K562 (cell line): ENCODE results near the gene CACNA1I. TPM values are rescaled to one million over a fixed set of nuclear protein-coding genes. Genes with fewer than 3 reads are reported as not detected.

Source experiments
- ATAC-seq: fragments of 200-7000 bp; cut with Tn5 transposase; 3 replicates; pipeline ENCODE4 v1.9.1; 2020; ENCODE audit warnings: moderate library complexity
- BruUV-seq: library from RNA; stranded (reverse); fragments of 400-500 nt; replicated peaks from 2 replicates; lab custom pipeline; 2021; lab: Mats Ljungman, UMichigan
- CTCF ChIA-PET: fragments of 300-600 bp; formaldehyde crosslinking; extraction: SDS; loops from one replicate; lab custom pipeline; 2021; ENCODE audit warnings: low intra/inter-chr PET ratio; lab: Yijun Ruan, JAX
- POLR2A ChIA-PET: fragments of 300-600, 350-650 bp; sonication (Branson Sonifier 250); formaldehyde crosslinking; extraction: SDS; loops from one replicate; lab custom pipeline; 2021; ENCODE audit warnings: antibody characterized with exemption, inconsistent platforms; lab: Yijun Ruan, JAX
- DNase-seq, 4 experiments: peaks; one replicate each; pipeline versions ENCODE4 v3.0.0 to v3.0.0-alpha.2; 2011 to 2018; ENCODE audit warnings: low spot score in 3 of 4, mixed read lengths in 3 of 4; ENCODE audit errors: extremely low read depth in 1 of 4
- FAIRE-seq: peaks from 2 replicates; lab custom pipeline; 2011; peaks lifted over from hg19 to GRCh38; lab: Jason Lieb, UNC
- H2AFZ ChIP-seq: 2 replicates; pipeline ENCODE4 v1.6.0; 2011; ENCODE audit warnings: low read depth, low read length, control low read depth, inconsistent platforms
- H3K27ac ChIP-seq: fragments of 200-600 bp; 3 replicates; pipeline ENCODE4 v1.8.0; 2011; ENCODE audit warnings: low read depth, mild to moderate bottlenecking, control low read depth, inconsistent platforms, low read length, moderate library complexity, mixed read lengths; ENCODE audit errors: extremely low read depth
- H3K27me3 ChIP-seq, 2 experiments: fragments of 300-600 bp in 1 of 2; 2 replicates in 1 of 2; 3 replicates in 1 of 2; pipeline versions ENCODE4 v1.6.0 to v1.8.0; 2011; ENCODE audit warnings: inconsistent platforms in 2 of 2, low read length in 2 of 2, mild to moderate bottlenecking in 1 of 2, mixed read lengths in 1 of 2, moderate library complexity in 1 of 2; ENCODE audit not compliant: control insufficient read depth in 2 of 2, insufficient read depth in 2 of 2
- H3K36me3 ChIP-seq: fragments of 300-600 bp; 3 replicates; pipeline ENCODE4 v1.8.0; 2011; ENCODE audit warnings: mild to moderate bottlenecking, low read length, inconsistent platforms; ENCODE audit not compliant: control insufficient read depth, insufficient read depth
- H3K4me1 ChIP-seq, 2 experiments: fragments of 200-600 bp in 1 of 2; replicated peaks in 1 of 2; 2 replicates in 1 of 2; 3 replicates in 1 of 2; pipeline versions ENCODE4 v1.5.1 to v1.8.0; 2011; ENCODE audit warnings: inconsistent platforms in 2 of 2, low read length in 2 of 2, mild to moderate bottlenecking in 1 of 2, mixed read lengths in 1 of 2, moderate library complexity in 1 of 2; ENCODE audit not compliant: control insufficient read depth in 2 of 2, insufficient read depth in 2 of 2
- H3K4me2 ChIP-seq: 2 replicates; pipeline ENCODE4 v1.6.1; 2011; ENCODE audit warnings: low read length, control low read depth, inconsistent platforms, mixed read lengths; ENCODE audit not compliant: insufficient read depth
- H3K4me3 ChIP-seq: fragments of 200-600 bp; sonication (generic), shearing (Covaris generic); 2 replicates; pipeline ENCODE4 v1.5.1; 2016; ENCODE audit warnings: control low read depth, inconsistent platforms
- H3K79me2 ChIP-seq: fragments of 200-600 bp; 3 replicates; pipeline ENCODE4 v1.8.0; 2011; ENCODE audit warnings: low read length, inconsistent platforms; ENCODE audit not compliant: control insufficient read depth, insufficient read depth
- H3K9ac ChIP-seq, 2 experiments: 2 replicates each; pipeline versions ENCODE4 v1.6.0 to v1.6.1; 2011; ENCODE audit warnings: low read depth in 2 of 2, low read length in 2 of 2, control low read depth in 1 of 2, inconsistent platforms in 1 of 2, mild to moderate bottlenecking in 1 of 2, mixed read lengths in 1 of 2; ENCODE audit not compliant: insufficient read depth in 1 of 2
- H3K9me1 ChIP-seq: one replicate; pipeline ENCODE4 v1.6.0; 2011; ENCODE audit warnings: inconsistent platforms, mild to moderate bottlenecking, low read length, moderate library complexity; ENCODE audit not compliant: control insufficient read depth, insufficient read depth
- H3K9me3 ChIP-seq: replicated peaks from 2 replicates; pipeline ENCODE4 v1.5.1; 2011; ENCODE audit warnings: low read depth, low read length, inconsistent platforms; ENCODE audit not compliant: control insufficient read depth, insufficient read depth
- H4K20me1 ChIP-seq: replicated peaks from 2 replicates; pipeline ENCODE4 v1.6.1; 2011; ENCODE audit warnings: low read length, inconsistent platforms, mixed read lengths; ENCODE audit not compliant: control insufficient read depth, insufficient read depth
- ATF6 ChIP-seq: sonication (generic); formaldehyde crosslinking; IDR thresholded peaks from 2 replicates; pipeline ENCODE4 v1.4.0; 2020; ENCODE audit warnings: mild to moderate bottlenecking, missing genetic modification reagents
- ETS2 ChIP-seq: IDR thresholded peaks from 2 replicates; pipeline ENCODE4 v1.6.1; 2016; ENCODE audit warnings: borderline replicate concordance, missing genetic modification characterization, mild to moderate bottlenecking, moderate library complexity, missing compliant biosample characterization; ENCODE audit not compliant: poor library complexity, severe bottlenecking
- GATAD2A ChIP-seq: fragments of 450-650 bp; IDR thresholded peaks from 2 replicates; pipeline ENCODE4 v1.6.1; 2017
- KDM5B ChIP-seq: fragments of 200-600 bp; sonication (generic); IDR thresholded peaks from 2 replicates; pipeline ENCODE4 v1.6.1; 2012; ENCODE audit warnings: low read depth, mild to moderate bottlenecking, moderate library complexity, low read length, control low read depth, inconsistent platforms; ENCODE audit not compliant: insufficient replicate concordance
- MAX ChIP-seq: sonication (generic); formaldehyde crosslinking; IDR thresholded peaks from 2 replicates; pipeline ENCODE4 v1.9.0; 2022; ENCODE audit warnings: mild to moderate bottlenecking, missing genetic modification reagents
- POU5F1 ChIP-seq: fragments of 150-350 bp; IDR thresholded peaks from 2 replicates; pipeline ENCODE4 v1.6.1; 2014; ENCODE audit warnings: borderline replicate concordance, low read length, low read depth, mild to moderate bottlenecking; ENCODE audit not compliant: partially characterized antibody
- PRDM10 ChIP-seq: fragments of 450-650 bp; IDR thresholded peaks from 2 replicates; pipeline ENCODE4 v1.6.1; 2018; ENCODE audit not compliant: partially characterized antibody
- PTRF ChIP-seq: fragments of 450-650 bp; IDR thresholded peaks from 2 replicates; pipeline ENCODE4 v1.6.1; 2016; ENCODE audit warnings: mild to moderate bottlenecking, missing genetic modification characterization, missing compliant biosample characterization
- ZNF778 ChIP-seq: fragments of 450-650 bp; formaldehyde crosslinking; IDR thresholded peaks from 2 replicates; pipeline ENCODE4 v1.4.0; 2020; ENCODE audit warnings: mild to moderate bottlenecking, moderate library complexity
- WGBS: fragments of 100-300 bp; shearing (Covaris generic); methylation state at CpG from one replicate; pipeline ENCODE4 v1.1.6; 2016; ENCODE audit warnings: low coverage, mixed read lengths; ENCODE audit not compliant: insufficient coverage; ENCODE audit errors: missing lambda C conversion rate; 5-methylcytosine and 5-hydroxymethylcytosine counted together
- in situ Hi-C: fragments of 300-500 bp; cut with MboI; formaldehyde crosslinking; loops from 4 replicates; pipeline ENCODE4 v1.15.0; 2018; ENCODE audit warnings: inconsistent platforms, mixed read lengths
- intact Hi-C: fragments of 100-400 bp; cut with micrococcal nuclease; formaldehyde crosslinking; loops from 2 replicates; pipeline ENCODE4 v1.14.2; 2022
- polyA plus RNA-seq, 8 experiments: library from polyadenylated mRNA; depleted of rRNA in 4 of 8; stranded (reverse) in 5 of 8; unstranded in 3 of 8; fragments of >200 nt; fragmentation: Nextera tagmentation in 2 of 8; fragmentation: Illumina TruSeq in 1 of 8; extraction: Ambion mirVana in 2 of 8; extraction: Trizol in 1 of 8; gene quantifications; 2 replicates each; pipeline versions ENCODE4 v1.2.1 to v1.2.3, GENCODE V29; 2011 to 2014; ENCODE audit warnings: inconsistent platforms in 1 of 8, missing spikeins in 1 of 8
- total RNA-seq, 7 experiments: library from RNA; depleted of rRNA in 6 of 7; stranded (reverse); fragments of >200 nt in 6 of 7; fragmentation: Illumina TruSeq in 2 of 7; extraction: Trizol in 2 of 7; gene quantifications; 2 replicates each; pipeline versions ENCODE4 v1.2.1 to v1.2.3, GENCODE V29; 2011 to 2021; ENCODE audit warnings: low replicate concordance in 1 of 7

CACNA1I gene
- total and polyA plus RNA-seq, 9 of the 15 experiments (the other 6 are each of a cell fraction or from before 2014, with no cell fraction given) = 0.01 to 0.79 (median 0.32) TPM; not detected in 1

DNA sequence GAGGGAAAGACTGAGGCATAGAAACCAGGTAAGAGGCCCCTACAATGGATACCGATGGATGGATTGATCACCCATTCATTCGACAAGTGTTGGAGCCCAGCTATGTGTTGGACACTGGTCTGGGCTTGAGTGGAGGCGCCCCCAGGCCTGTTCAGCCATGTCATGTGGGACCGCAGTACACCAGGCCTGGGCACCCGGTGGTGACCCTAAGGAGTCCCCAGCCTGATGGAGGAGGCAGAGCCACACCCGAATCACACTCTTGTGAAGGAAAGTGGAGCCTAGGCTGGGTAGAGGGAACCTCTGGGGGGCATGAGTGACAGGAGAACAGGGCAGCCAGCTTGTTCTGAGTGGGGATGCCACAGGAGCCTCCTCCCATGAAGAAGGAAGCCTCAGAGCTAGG lies 10.2 kb downstream of the CACNA1I start (continued):
- TF ChIP-seq ATF6 (no peak), KDM5B (no peak), GATAD2A (no peak), ZNF778 (no peak), MAX (CRISPR knock-in tag) (no peak)

- Histone ChIP-seq H3K79me2 (no peaks in the 10 kb centered on the region), H3K9me1 (no peaks in the 10 kb centered on the region), H3K4me2 (no peak overlapping the region), H3K36me3 (no peaks in the 10 kb centered on the region), H3K4me3 (no peak overlapping the region), H3K27me3 (no peaks in the 10 kb centered on the region), H3K9me3 (no peaks in the 10 kb centered on the region), H2AFZ (no peak overlapping the region), H3K9ac (no peak overlapping the region), H3K27ac (no peak overlapping the region), H4K20me1 (no peaks in the 10 kb centered on the region), H3K4me1 (peaks cover 0 to 8% of the 10 kb centered on the region in 2 experiments; a peak in 2 of 5 replicates)
- no peak for ATAC-seq
- no peak for DNase-seq
- POLR2A ChIA-PET = no interaction called here
- WGBS = 25% methylated on average over 5 of the region's 8 CpGs
- FAIRE-seq = no peak
- in situ Hi-C loops = no loop called here
- BruUV-seq = no TSS peak
- intact Hi-C loops = no loop called here
- CTCF ChIA-PET = no interaction called here
- no peak for TF ChIP-seq PTRF (tag)
- TF ChIP-seq POU5F1 = no peak
- TF ChIP-seq ETS2 = no peak
- no peak for TF ChIP-seq PRDM10
Measured at GRCh38 chr22:39581303-39581702, 10.8 kb downstream of the CACNA1I start.
